ENCODE results near the gene USH2A. TPM values are rescaled to one million over a fixed set of nuclear protein-coding genes. Genes with fewer than 3 reads are reported as not detected.

The USH2A gene
- polyA plus RNA-seq, 4 donors = 0.04 to 0.32 (median 0.22) TPM

DNA sequence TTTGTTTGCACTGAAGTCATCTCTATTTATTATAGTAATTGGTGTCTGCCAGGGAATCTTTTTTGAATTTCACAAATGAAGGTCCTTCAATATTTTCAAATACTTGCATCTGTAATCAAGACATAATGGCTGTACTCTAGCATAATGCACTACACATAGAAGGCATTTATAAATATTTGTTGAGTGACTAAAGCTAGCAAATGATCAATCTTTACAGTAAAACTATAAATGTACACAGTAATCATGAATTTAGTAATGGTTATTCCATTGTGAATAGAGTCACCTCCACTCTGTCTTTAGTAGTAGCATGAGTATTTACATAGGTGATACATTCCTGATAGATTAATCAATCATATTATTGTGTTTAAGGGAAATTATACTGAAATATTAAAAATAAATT lies 119.6 kb downstream of the USH2A start:
- DNase-seq (ENCODE audit: low read depth in 4 of 4, low spot score in 3 of 4) = no peak

DNA sequence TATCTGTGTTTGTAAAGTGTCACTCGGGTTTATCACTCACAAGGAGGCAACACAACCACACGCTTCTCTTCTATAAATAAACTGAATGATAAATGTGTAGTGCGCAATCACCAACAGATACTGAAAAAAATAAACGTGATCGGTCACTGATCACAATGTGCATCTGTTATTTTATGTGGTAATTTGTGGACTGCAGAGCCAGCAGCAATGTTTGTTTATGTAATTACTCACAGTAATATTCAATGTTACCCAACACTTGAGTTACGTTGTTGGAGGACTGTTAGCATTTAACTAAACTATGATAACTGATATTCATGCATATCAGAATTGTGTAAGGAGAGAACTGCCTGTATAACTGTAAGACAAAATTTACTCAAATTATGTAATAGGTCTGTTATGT lies 129.6 kb downstream of the USH2A start:
- DNase-seq (ENCODE audit: low read depth in 4 of 4, low spot score in 3 of 4) = no peak

DNA sequence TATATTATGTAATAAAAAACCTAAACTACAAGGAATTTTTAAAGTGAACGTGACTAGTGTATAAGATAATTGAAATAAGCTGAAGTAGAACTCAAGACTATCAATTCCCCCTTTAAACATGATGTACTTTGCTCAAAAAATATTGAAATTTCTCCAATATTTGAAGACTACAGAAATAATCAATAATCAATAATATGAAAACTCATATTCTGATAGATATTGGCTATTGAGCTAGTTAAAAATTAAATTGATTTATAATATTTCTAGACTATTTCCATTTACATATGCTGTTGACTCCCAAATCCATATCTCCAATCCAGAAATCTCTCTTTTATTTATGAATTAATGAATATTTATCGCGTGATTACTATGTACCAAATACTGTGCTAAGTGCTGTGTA lies 133.2 kb downstream of the USH2A start:
- no peak for DNase-seq (ENCODE audit: low read depth in 4 of 4, low spot score in 3 of 4)

DNA sequence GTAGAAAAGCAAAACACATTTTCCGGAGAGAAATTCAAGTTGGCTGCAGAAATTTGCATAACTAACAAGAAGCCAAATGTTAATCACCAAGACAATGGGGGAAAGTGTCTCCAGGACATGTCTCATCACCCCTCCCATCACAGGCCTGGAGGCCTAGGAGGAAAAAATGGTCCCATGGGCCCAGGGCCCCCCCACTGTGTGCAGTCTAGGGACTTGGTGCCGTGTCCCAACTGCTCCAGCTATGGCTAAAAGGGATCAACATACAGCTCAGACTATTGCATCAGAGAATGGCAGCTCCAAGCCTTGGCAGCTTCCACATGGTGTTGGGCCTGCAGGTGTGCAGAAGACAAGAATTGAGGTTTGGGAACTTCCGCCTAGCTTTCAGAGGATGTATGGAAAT lies 138.2 kb downstream of the USH2A start:
- no peak for DNase-seq (ENCODE audit: low read depth in 4 of 4, low spot score in 3 of 4)

DNA sequence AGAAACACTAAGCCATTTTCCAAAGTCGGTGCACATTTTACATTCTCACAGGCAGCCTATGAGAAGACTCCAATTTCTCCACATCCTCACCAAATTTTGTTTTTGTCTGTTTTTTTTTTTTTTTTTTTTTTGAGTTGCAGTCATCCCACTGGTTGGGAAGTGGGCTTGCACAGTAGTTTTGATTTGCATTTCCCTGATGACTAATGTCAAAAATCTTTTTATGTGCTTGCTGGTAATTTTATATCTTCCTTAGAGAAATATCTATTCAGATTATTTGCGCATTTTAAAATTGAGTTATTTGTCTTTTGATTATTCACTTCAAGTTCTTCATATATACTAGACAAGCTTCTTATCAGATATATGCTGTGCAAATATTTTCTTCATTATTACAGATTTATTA lies 141.5 kb downstream of the USH2A start:
- DNase-seq (ENCODE audit: low read depth in 4 of 4, low spot score in 3 of 4) = no peak

DNA sequence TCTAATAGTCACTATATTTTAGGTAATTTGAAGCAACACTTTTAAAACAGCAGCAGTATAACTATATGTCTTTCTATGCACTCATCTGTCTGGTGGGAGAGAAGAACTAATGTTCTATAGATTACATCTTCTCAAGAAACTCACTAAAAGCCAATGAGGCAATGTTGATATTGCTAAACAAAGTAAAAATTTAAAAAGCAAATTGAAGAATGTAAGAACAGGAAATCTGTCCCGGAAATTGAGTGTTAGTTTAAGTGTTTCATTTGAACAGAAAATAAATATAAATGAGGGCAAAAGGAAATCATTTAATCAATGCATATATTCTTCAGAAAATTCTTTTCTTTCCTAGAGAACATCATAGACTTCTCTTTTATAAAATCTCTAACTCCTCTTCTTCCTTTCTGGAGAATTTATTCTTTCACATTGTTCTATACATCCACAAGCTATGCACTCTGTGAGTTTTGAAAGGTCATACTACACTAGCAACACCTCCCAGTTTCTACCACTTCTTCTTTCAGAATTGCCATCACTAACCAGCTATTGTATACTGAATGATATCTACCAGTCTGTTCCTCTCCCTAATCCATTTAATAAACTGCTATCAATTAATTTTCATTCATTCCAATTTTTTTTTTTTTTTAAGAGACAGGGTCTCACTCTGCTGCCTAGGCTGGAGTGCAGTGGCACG lies 153.0 kb downstream of the USH2A start:
- no peak for DNase-seq (ENCODE audit: low read depth in 4 of 4, low spot score in 3 of 4)

DNA sequence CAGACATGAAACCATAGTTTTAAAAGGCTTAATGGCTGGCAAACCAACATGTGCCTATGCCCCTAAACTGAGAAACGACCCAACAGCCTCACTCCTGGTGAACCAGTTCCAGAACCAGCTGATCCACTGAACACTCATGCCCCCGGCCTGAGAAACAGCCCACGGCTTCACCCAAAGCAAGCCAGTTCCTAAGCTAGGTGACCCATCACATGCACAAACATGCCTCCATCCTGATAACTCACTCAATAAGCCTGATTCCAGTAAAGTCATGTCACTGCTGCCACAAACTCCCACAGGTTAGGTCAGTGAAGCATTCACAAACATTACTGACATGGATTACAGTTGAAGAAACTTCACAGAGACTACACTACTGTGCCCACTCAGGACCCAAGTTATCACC lies 161.6 kb downstream of the USH2A start:
- DNase-seq (ENCODE audit: low read depth in 4 of 4, low spot score in 3 of 4) = no peak

DNA sequence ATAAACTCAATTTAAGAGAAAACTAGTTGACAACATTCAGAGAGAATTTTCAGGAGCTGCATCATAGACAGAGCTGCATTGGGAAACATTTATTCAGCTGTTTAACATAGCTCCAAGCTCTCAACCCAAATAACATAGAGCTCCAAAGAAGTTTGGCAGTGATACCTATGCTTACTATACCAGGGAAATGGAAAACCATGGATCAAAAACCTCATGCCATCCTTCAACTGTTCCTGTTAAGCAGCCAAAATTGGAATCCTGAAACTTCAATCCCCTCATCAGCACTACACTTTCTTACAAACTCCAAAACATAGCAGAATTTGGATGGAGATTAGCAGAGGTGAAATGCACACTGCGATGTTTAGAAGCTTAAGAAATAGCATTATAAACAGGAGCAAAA lies 164.4 kb downstream of the USH2A start:
- DNase-seq (ENCODE audit: low read depth in 4 of 4, low spot score in 3 of 4) = no peak

DNA sequence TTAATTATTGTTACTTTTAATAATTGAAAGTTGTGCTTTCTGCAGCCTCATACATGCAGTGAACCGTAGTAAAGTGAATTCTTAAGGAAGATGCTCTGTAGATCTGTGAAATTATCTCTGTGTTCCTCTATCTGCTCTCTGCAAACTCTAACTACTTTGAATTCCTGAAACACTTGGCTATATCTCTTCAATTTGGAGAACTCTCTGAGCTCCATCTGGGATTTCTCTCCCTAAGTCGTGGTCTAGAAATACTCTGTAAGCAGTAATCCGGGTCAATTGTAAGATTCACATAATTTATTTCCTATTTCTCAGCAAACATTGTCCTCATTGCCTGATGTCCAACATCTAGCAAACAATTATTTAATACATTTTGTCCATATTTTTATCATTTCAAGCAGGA lies 164.9 kb downstream of the USH2A start:
- DNase-seq (ENCODE audit: low read depth in 4 of 4, low spot score in 3 of 4) = no peak

DNA sequence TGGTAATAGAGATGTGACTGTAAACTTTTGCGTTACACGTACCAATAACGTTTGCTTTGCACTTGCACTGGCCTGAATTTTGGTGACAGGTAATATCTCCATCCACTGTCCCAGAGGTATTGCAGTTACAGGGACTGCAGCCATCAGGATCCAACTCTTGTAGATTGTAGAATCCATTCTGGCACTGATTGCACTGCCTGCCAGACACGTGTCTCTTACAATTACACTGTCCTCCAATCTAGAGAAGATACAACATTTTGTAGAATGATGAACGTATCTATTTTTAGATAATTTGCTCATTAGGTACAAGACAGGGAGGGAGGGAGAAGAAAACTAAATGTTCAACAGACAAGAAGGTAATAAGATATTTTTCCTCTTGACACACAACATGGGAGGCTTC lies 172.4 kb downstream of the USH2A start:
- DNase-seq (ENCODE audit: low read depth in 4 of 4, low spot score in 3 of 4) = no peak

DNA sequence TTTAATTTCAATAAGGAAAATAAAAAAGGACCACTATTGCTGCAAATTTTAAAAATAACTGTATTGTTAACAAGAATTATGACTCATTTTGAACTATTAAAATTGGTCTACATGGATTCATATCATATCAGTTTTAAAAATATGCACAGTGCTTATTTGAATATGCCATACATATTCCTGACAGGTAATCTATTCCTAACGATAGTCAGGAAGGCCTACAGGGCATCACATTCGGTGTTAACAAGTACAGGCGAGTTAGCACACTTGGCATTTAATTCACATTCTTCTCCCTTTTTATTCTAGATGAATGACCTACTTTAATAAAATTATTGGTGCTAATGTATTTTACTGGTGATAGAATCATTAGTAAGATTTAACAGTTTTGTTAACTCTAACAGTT lies 174.6 kb downstream of the USH2A start:
- DNase-seq (ENCODE audit: low read depth in 4 of 4, low spot score in 3 of 4) = no peak

DNA sequence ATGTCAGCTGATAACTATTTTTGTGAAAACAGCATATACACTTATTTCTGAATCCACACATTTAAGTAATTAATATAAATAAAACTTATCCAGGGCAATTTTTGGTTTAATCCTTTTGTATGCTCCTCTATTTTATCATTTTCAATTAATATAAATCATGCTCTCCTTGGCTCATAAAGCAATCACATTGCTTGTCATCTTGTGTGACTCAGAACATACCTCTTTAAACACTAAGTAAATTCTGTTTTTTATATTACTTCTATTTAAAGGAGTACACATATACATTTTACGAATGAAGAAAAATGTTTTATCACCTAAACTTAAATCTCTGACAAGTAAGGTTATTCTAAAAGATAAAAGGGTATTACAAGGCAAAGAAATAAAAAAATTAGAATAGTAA lies 175.3 kb downstream of the USH2A start:
- no peak for DNase-seq (ENCODE audit: low read depth in 4 of 4, low spot score in 3 of 4)

DNA sequence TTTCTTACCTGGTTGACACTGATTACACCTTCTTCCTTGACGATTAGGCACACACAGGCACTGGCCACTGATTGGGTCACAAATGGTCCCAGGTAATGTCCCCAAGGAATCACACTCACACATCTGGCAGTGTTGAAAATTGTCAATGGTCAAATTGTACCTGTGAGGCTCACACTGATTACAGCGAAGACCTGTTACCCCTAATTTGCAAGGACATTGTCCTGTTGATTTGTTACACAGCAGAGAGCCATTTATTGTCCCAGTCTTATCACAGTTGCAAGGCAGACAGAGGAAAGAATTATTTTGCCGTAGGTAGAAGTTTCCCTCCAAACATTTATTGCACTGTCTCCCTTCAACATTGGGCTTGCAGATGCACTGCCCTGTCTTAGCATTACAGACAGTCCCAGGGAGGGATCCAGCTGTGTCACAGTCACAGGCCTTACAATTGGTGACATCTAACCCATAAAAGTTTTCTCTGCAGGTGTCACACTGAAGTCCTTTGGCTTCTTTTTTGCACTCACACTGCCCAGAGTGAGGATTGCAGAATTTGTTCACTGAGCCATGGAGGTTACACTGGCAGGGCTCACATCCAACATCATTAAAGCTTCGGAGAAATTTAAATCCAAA lies 176.6 kb downstream of the USH2A start:
- DNase-seq (ENCODE audit: low read depth in 4 of 4, low spot score in 3 of 4) = no peak

DNA sequence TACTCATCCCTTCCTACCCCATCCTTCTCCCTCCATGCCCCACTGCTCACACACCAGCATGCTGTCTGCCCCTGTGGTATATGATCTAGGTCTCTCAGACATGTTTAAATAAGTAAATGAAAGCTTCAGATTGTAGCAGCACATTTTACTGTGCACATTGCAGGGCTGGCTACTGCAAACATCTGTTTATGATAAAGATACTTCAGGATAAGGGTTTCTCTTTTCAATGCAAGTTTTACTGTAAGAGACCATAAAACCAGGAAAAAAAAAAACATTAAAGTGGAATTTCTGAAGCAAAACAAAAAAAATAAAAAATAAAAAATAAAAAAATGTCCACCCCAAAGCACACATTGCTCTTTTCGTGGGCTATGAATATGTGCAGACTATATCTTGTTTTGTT lies 184.4 kb downstream of the USH2A start:
- DNase-seq (ENCODE audit: low read depth in 4 of 4, low spot score in 3 of 4) = no peak

DNA sequence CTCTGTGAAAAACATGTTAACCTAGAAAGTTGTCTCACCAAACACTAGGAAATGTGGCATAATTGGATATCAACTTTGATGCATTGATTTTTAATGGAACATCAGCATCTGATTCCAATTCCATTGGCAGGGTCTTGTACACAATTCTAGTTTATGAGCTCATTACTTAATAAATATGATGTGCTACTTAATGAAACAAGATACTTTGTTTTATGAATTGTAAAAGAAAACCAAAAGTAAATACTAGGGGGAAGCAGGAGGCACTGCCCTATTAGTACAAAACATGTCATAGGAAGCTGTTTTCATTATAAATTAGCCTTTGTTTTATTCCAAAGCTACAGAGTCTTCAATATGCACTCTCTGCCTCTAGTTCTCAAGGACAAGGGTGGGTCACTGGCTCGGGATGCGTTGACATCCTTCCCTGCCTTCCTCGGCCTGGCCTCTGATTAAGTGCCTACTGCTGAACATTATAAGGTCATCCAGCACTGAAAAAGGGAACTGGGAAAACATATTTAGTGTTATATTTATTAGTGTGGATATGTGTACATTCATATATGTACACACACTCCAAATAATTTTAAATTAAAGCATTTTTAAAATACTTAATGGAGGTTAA lies 185.2 kb downstream of the USH2A start:
- no peak for DNase-seq (ENCODE audit: low read depth in 4 of 4, low spot score in 3 of 4)

DNA sequence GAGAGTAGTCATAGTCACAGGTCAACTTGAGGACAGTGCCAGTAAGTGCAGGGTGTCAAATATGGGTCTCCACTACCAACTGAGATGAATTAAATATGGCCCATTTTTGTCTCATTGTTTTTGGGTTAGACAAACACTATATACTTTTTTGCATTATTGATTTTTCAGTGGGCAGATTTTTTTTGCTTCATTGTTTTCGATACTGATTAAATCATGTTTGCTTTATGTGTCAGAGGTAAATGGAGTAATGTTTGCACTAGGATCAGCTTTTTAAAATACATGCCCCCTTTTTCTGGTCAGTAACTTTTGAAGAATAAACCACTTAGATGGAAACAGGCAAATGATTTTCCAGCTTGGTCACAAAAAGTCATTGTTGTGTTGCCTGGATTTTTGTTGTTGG lies 199.0 kb downstream of the USH2A start:
- no peak for DNase-seq (ENCODE audit: low read depth in 4 of 4, low spot score in 3 of 4)

DNA sequence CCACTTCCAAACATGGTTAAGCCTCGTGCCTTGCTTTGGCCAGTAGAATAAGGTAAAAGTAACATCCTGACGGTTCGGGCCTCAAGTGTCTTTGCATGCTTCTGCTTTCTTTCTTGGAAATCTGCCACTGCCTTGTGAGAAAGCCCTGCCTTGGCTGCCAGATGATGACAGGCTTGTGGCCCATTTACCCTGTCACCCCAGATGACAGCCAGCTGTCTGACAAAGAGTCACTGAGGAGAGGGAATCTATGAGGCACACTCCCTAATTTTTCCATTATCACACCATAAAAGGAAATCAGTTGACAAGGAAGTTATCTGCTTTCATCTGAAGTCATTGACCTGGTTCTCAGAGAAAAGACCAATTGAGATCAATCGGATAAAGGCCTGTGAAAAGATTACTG lies 199.8 kb downstream of the USH2A start:
- DNase-seq (ENCODE audit: low read depth in 4 of 4, low spot score in 3 of 4) = no peak

DNA sequence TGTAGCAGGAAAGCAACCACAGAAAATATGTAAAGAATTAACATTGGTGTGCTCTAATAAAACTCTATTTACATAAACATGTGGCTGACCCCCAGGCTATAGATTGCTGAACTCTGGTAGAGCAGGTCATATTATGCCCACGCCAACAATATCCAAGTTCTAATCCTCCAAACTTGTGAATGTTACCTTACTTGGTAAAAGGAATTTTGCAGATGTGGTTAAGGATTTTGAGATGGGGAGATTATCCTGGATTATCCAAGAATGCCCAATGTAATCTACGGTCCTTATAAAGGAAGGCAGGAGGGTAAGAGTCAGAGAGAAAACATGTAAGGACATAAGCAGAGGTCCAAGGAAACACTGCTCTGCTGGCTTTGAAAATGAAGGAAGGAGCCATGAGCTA lies 201.0 kb downstream of the USH2A start:
- no peak for DNase-seq (ENCODE audit: low read depth in 4 of 4, low spot score in 3 of 4)

DNA sequence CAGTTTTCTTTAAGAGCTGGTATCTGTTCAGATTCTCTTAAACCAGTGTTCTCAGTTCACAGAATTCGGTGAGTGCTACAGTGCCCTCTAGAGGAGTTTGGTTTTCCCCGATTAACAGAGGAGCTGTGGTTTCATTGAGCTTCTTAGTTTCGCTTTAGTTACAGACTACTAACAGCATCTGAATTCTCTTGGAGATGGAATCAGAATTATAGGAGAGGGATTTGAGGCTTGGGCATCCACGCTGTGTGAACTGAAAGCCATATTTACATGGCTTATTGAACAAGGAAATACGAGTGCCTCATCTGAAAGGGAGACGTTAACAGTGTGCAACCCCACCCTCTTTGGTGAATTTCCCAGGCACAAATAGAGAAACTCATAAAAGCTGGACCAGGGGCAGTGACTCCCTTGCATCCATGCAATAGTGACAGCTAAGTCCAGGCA lies 202.0 kb downstream of the USH2A start:
- peak; percentile 54 to 72 (median 63) for DNase-seq (ENCODE audit: low read depth in 4 of 4, low spot score in 3 of 4)

DNA sequence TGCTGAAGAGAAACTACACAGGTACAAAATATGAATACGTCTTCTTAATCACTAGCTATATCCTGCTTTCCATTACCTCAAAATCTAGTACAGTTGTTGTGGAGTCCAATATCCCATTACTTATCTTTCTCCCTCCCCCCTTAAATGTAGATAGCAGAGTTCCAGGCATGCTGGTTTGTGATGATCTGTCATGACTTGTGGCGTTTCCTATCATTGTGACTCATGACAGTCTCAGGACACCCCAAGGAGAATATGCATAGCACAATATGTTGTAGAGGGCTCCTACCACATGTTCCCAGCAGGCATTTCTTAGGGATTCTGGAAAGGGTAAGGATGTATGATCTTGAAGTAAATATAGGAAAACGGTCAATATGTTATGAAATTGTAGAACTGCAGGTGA lies 206.9 kb downstream of the USH2A start:
- no peak for DNase-seq (ENCODE audit: low read depth in 4 of 4, low spot score in 3 of 4)

DNA sequence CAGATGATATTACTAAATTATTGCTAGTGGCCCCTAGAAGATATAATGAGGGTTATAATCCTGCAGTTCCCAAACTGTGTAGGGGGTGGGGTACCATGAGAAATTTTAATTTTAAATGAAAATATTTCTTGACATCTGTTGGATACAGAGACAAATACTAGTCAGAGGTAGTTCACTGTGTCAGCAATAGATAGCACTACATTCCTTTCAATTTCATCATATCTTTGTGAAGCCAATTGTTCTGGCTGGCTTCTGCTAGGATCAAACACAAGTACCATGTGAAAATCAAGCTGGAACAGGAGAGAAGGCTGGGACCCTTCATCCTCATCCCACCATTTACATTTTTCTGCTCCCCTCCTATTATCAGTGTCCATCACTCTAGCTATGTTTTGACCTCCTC lies 208.1 kb downstream of the USH2A start:
- no peak for DNase-seq (ENCODE audit: low read depth in 4 of 4, low spot score in 3 of 4)

DNA sequence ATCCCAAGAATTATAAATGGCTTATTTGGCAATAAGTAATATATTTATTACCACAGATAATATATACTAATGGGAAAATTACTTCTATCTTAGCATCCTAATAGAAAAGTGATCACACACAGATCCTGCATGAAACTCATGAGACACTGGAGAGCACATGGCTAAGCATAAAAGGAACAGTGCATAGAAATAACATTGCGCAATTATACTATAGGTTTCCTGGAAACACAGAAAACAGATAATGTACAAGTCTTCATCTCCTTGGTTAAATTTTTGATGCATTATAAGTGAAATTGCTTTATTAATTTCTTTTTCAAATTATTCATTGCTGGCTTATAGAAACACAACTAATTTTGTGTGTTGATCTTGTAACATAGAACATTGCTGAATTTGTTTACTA lies 210.4 kb downstream of the USH2A start:
- no peak for DNase-seq (ENCODE audit: low read depth in 4 of 4, low spot score in 3 of 4)
